ENCODE data around the gene MAML1. TPM values are rescaled to one million over a fixed set of nuclear protein-coding genes. Genes with fewer than 3 reads are reported as not detected.

MAML1 gene
- total RNA-seq, 1 donor from 2014 or later, result 17.5 TPM

GRCh38 chr5:179730852-179731251 is 1.8 kb upstream of the MAML1 start:
- TF ChIP-seq CTCF (IDR thresholded peaks at IDR 0.05; ENCODE audit: insufficient read depth, low read length, poor library complexity, severe bottlenecking), result no peak
- DNase-seq (ENCODE audit: low read depth), result no peak
- H3K27me3 ChIP-seq (ENCODE audit: control insufficient read depth, insufficient read depth, low read length), result no peaks in the 10 kb centered on the region
- no peak overlapping the region for H3K4me3 ChIP-seq (ENCODE audit: low read depth, low read length)
- peaks cover 1% of the 10 kb centered on the region for H3K36me3 ChIP-seq (ENCODE audit: control insufficient read depth, insufficient read depth, low read length)

- H3K27me3 ChIP-seq (ENCODE audit: control insufficient read depth, insufficient read depth, low read length), result no peaks in the 10 kb centered on the region
- peaks cover 2% of the 10 kb centered on the region for H3K36me3 ChIP-seq (ENCODE audit: control insufficient read depth, insufficient read depth, low read length)
- peak; percentile 48 for DNase-seq (ENCODE audit: low read depth)
- no peak for TF ChIP-seq CTCF (IDR thresholded peaks at IDR 0.05; ENCODE audit: insufficient read depth, low read length, poor library complexity, severe bottlenecking)
- peak overlapping the region; percentile 1 for H3K4me3 ChIP-seq (ENCODE audit: low read depth, low read length)
These were observed 721 bp upstream of the MAML1 start for GRCh38 chr5:179731791-179732411.

GRCh38 chr5:179732918-179733771 is 523 bp downstream of the MAML1 start:
- Histone ChIP-seq H3K27me3 (ENCODE audit: control insufficient read depth, insufficient read depth, low read length) (no peaks in the 10 kb centered on the region), H3K4me3 (ENCODE audit: low read depth, low read length) (peak overlapping the region; percentile 71), H3K36me3 (ENCODE audit: control insufficient read depth, insufficient read depth, low read length) (peaks cover 2% of the 10 kb centered on the region)
- no peak for DNase-seq (ENCODE audit: low read depth)
- no peak for TF ChIP-seq CTCF (IDR thresholded peaks at IDR 0.05; ENCODE audit: insufficient read depth, low read length, poor library complexity, severe bottlenecking)

- H3K27me3 ChIP-seq (ENCODE audit: control insufficient read depth, insufficient read depth, low read length), result no peaks in the 10 kb centered on the region
- no peak for DNase-seq (ENCODE audit: low read depth)
- peaks cover 2% of the 10 kb centered on the region for H3K36me3 ChIP-seq (ENCODE audit: control insufficient read depth, insufficient read depth, low read length)
- TF ChIP-seq CTCF (IDR thresholded peaks at IDR 0.05; ENCODE audit: insufficient read depth, low read length, poor library complexity, severe bottlenecking), result no peak
- H3K4me3 ChIP-seq (ENCODE audit: low read depth, low read length), result peak overlapping the region; percentile 71
These were observed 1.1 kb downstream of the MAML1 start for GRCh38 chr5:179733772-179734126.

- no peaks in the 10 kb centered on the region for H3K27me3 ChIP-seq (ENCODE audit: control insufficient read depth, insufficient read depth, low read length)
- H3K36me3 ChIP-seq (ENCODE audit: control insufficient read depth, insufficient read depth, low read length), result peaks cover 1% of the 10 kb centered on the region
- no peak for DNase-seq (ENCODE audit: low read depth)
- no peak for TF ChIP-seq CTCF (IDR thresholded peaks at IDR 0.05; ENCODE audit: insufficient read depth, low read length, poor library complexity, severe bottlenecking)
- H3K4me3 ChIP-seq (ENCODE audit: low read depth, low read length), result peak overlapping the region; percentile 71
These were observed 2.0 kb downstream of the MAML1 start for GRCh38 chr5:179734536-179735164.
